Measurements from ENCODE around the gene ARL15.

ARL15 gene

DNA sequence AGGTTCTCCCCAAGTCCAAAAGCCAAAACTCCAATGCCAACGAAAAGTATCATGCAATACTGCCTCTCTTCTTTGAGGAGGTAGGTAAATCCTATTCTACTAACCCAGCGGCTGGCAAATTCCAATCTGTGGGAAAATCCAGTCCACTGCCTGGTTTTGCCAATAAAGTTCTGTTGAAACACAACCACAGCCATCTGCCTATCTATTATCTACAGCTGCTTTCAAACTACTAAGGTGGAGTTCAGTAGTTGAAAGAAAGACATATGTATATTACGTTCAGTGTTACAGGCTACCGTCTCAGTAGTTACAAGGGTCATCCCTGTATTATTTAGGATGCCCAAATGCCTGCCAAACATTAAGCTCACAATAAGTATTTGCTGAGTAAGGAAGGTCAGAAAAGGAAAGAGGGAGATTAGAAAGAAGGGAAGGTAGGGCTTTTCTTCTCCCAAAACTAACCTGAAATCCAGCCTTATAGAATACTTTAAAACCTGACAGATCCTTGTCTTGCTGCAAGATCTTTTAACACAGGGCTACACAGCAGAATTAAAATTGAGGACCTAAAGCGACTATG is 16.2 kb downstream of the ARL15 start:
- H2BK120ac ChIP-seq (ENCODE audit: low read depth, low read length), result no peak overlapping the region
- no peak overlapping the region for H4K91ac ChIP-seq (ENCODE audit: low read depth, low read length, poor library complexity)
- no peak overlapping the region for H3K18ac ChIP-seq (ENCODE audit: low read length)
- H3K14ac ChIP-seq (ENCODE audit: low read length), result no peak overlapping the region
- H2AK5ac ChIP-seq (ENCODE audit: low read depth, low read length), result no peak overlapping the region
- no peak overlapping the region for H2BK12ac ChIP-seq (ENCODE audit: low read length)
- no peak overlapping the region for H3K4me3 ChIP-seq (ENCODE audit: low read length in 2 of 2)
- H3K36me3 ChIP-seq (replicated peaks in 1 of 2; ENCODE audit: control insufficient read depth in 2 of 2, insufficient read depth in 2 of 2, low read length in 2 of 2), result no peaks in the 10 kb centered on the region
- H4K8ac ChIP-seq (ENCODE audit: low read depth, low read length), result no peak overlapping the region
- no peak overlapping the region for H2AFZ ChIP-seq (ENCODE audit: low read length)
- no peak overlapping the region for H3K4ac ChIP-seq (ENCODE audit: low read length)
- WGBS, 2 donors (ENCODE audit: extremely low coverage in 2 of 2, insufficient read length in 2 of 2, insufficient replicate concordance in 1 of 2), result no CpG with 5 or more reads among the region's 5 CpGs
- no peaks in the 10 kb centered on the region for H3K9me3 ChIP-seq (replicated peaks in 1 of 2; ENCODE audit: control insufficient read depth in 2 of 2, insufficient read depth in 1 of 2, low read depth in 1 of 2, low read length in 2 of 2)
- no peak overlapping the region for H2BK5ac ChIP-seq (ENCODE audit: low read length)
- no peaks in the 10 kb centered on the region for H3K79me1 ChIP-seq (ENCODE audit: low read depth, low read length)
- no peak overlapping the region for H3K9ac ChIP-seq (ENCODE audit: low read depth, low read length, poor library complexity)
- no peak for DNase-seq (ENCODE audit: low spot score)
- H2BK15ac ChIP-seq (ENCODE audit: low read length), result no peak overlapping the region
- H3K4me2 ChIP-seq (ENCODE audit: insufficient read depth, low read length, poor library complexity, severe bottlenecking), result no peak overlapping the region
- no peaks in the 10 kb centered on the region for H3K27me3 ChIP-seq (ENCODE audit: control insufficient read depth in 3 of 3, insufficient read depth in 3 of 3, low read depth in 1 of 3, low read length in 3 of 3)
- peaks cover 5 to 6% of the 10 kb centered on the region in 2 donors for H3K4me1 ChIP-seq (ENCODE audit: control insufficient read depth in 2 of 2, insufficient read depth in 1 of 2, low read depth in 1 of 2, low read length in 2 of 2)
- no peak overlapping the region for H3K27ac ChIP-seq (replicated peaks; ENCODE audit: low read length)
- no peak overlapping the region for H3K23ac ChIP-seq (ENCODE audit: low read depth, low read length, poor library complexity)

DNA sequence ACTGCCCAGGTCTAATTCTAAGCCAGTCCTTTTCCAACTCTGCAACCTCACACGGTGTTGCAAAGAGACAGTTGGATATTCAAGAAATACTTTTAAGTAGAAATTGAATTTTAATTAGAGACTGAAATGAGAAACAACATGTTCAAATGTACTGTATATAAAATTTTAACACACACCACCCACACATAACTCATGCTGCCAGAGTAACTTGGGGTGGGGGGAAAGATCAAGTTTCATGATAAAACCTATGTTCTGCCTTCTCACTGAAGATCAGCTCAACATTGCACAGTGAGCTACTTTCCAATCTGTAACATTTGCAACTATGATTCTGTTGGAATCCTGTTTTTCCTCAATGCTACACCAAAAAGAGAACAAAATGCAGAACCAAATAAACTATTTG is 17.5 kb downstream of the ARL15 start:
- Histone ChIP-seq H3K36me3 (replicated peaks in 1 of 2; ENCODE audit: control insufficient read depth in 2 of 2, insufficient read depth in 2 of 2, low read length in 2 of 2) (no peaks in the 10 kb centered on the region), H3K27ac (replicated peaks; ENCODE audit: low read length) (no peak overlapping the region), H2AFZ (ENCODE audit: low read length) (no peak overlapping the region), H3K27me3 (ENCODE audit: control insufficient read depth in 3 of 3, insufficient read depth in 3 of 3, low read depth in 1 of 3, low read length in 3 of 3) (no peaks in the 10 kb centered on the region), H3K9me3 (replicated peaks in 1 of 2; ENCODE audit: control insufficient read depth in 2 of 2, insufficient read depth in 1 of 2, low read depth in 1 of 2, low read length in 2 of 2) (no peaks in the 10 kb centered on the region), H3K18ac (ENCODE audit: low read length) (no peak overlapping the region), H2BK5ac (ENCODE audit: low read length) (no peak overlapping the region), H4K8ac (ENCODE audit: low read depth, low read length) (no peak overlapping the region), H3K4me1 (ENCODE audit: control insufficient read depth in 2 of 2, insufficient read depth in 1 of 2, low read depth in 1 of 2, low read length in 2 of 2) (peaks cover 5 to 6% of the 10 kb centered on the region in 2 donors), H3K79me1 (ENCODE audit: low read depth, low read length) (no peaks in the 10 kb centered on the region), H3K4me2 (ENCODE audit: insufficient read depth, low read length, poor library complexity, severe bottlenecking) (no peak overlapping the region), H3K4ac (ENCODE audit: low read length) (no peak overlapping the region), H2BK120ac (ENCODE audit: low read depth, low read length) (no peak overlapping the region), H2AK5ac (ENCODE audit: low read depth, low read length) (no peak overlapping the region), H2BK12ac (ENCODE audit: low read length) (no peak overlapping the region), H2BK15ac (ENCODE audit: low read length) (no peak overlapping the region), H3K4me3 (ENCODE audit: low read length in 2 of 2) (no peak overlapping the region), H4K91ac (ENCODE audit: low read depth, low read length, poor library complexity) (no peak overlapping the region), H3K14ac (ENCODE audit: low read length) (no peak overlapping the region), H3K23ac (ENCODE audit: low read depth, low read length, poor library complexity) (no peak overlapping the region), H3K9ac (ENCODE audit: low read depth, low read length, poor library complexity) (no peak overlapping the region)
- no CpG with 5 or more reads among the region's 1 CpG for WGBS, 2 donors (ENCODE audit: extremely low coverage in 2 of 2, insufficient read length in 2 of 2, insufficient replicate concordance in 1 of 2)
- DNase-seq (ENCODE audit: low spot score), result no peak

DNA sequence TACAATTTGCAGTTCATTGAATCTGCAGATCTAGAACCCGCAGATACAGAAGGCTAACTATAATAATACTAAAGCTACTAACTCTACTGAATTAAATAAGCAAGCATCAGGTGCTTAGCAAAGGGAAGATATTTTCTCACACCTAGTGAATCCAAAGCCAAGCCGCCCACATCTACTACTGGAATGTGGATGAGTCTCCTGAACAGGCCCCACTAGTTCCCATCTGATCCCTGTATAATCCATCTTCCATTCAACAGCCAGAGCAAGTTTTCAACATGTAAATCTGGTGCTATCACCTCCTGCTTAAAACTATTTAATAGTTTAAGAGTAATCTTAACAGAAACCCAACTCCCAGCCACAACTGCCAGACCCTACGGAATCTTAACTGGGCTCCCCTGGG is 18.9 kb downstream of the ARL15 start:
- no peak overlapping the region for H3K9ac ChIP-seq (ENCODE audit: low read depth, low read length, poor library complexity)
- H3K79me1 ChIP-seq (ENCODE audit: low read depth, low read length), result no peaks in the 10 kb centered on the region
- no peak overlapping the region for H2BK120ac ChIP-seq (ENCODE audit: low read depth, low read length)
- no peak overlapping the region for H2AFZ ChIP-seq (ENCODE audit: low read length)
- no peaks in the 10 kb centered on the region for H3K27me3 ChIP-seq (ENCODE audit: control insufficient read depth in 3 of 3, insufficient read depth in 3 of 3, low read depth in 1 of 3, low read length in 3 of 3)
- H3K14ac ChIP-seq (ENCODE audit: low read length), result no peak overlapping the region
- H2AK5ac ChIP-seq (ENCODE audit: low read depth, low read length), result no peak overlapping the region
- H3K18ac ChIP-seq (ENCODE audit: low read length), result no peak overlapping the region
- H3K23ac ChIP-seq (ENCODE audit: low read depth, low read length, poor library complexity), result no peak overlapping the region
- no CpG with 5 or more reads among the region's 3 CpGs for WGBS, 2 donors (ENCODE audit: extremely low coverage in 2 of 2, insufficient read length in 2 of 2, insufficient replicate concordance in 1 of 2)
- H3K9me3 ChIP-seq (replicated peaks in 1 of 2; ENCODE audit: control insufficient read depth in 2 of 2, insufficient read depth in 1 of 2, low read depth in 1 of 2, low read length in 2 of 2), result peaks cover 0 to 3% of the 10 kb centered on the region in 2 donors
- no peak overlapping the region for H2BK15ac ChIP-seq (ENCODE audit: low read length)
- H3K4me1 ChIP-seq (ENCODE audit: control insufficient read depth in 2 of 2, insufficient read depth in 1 of 2, low read depth in 1 of 2, low read length in 2 of 2), result peaks cover 0 to 5% of the 10 kb centered on the region in 2 donors
- H2BK5ac ChIP-seq (ENCODE audit: low read length), result no peak overlapping the region
- H2BK12ac ChIP-seq (ENCODE audit: low read length), result no peak overlapping the region
- H3K27ac ChIP-seq (replicated peaks; ENCODE audit: low read length), result no peak overlapping the region
- DNase-seq (ENCODE audit: low spot score), result no peak
- no peak overlapping the region for H4K8ac ChIP-seq (ENCODE audit: low read depth, low read length)
- H4K91ac ChIP-seq (ENCODE audit: low read depth, low read length, poor library complexity), result no peak overlapping the region
- no peak overlapping the region for H3K4me3 ChIP-seq (ENCODE audit: low read length in 2 of 2)
- no peak overlapping the region for H3K4ac ChIP-seq (ENCODE audit: low read length)
- no peaks in the 10 kb centered on the region for H3K36me3 ChIP-seq (replicated peaks in 1 of 2; ENCODE audit: control insufficient read depth in 2 of 2, insufficient read depth in 2 of 2, low read length in 2 of 2)
- no peak overlapping the region for H3K4me2 ChIP-seq (ENCODE audit: insufficient read depth, low read length, poor library complexity, severe bottlenecking)

DNA sequence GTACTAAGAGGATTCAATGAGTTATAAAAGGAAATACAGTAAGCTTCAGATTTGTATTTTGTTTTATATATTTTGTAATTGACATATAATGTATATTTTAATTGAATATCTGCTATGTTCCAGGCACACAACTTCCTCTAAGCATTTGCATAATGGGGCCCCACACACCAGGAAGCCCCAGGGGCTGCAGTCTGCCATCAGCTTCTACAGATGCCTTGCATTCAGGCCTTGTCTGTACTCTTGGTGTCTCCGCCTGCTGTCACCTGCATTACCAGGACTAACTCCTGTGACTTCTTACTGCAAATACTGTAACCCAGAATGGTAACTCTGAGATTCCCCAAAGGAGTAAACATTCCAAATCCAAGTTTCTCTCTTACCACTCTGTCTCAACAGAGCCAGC is 20.6 kb downstream of the ARL15 start:
- no peak overlapping the region for H3K4me3 ChIP-seq (ENCODE audit: low read length in 2 of 2)
- no peak overlapping the region for H3K23ac ChIP-seq (ENCODE audit: low read depth, low read length, poor library complexity)
- H3K27ac ChIP-seq (replicated peaks; ENCODE audit: low read length), result no peak overlapping the region
- no peak overlapping the region for H2BK12ac ChIP-seq (ENCODE audit: low read length)
- H4K8ac ChIP-seq (ENCODE audit: low read depth, low read length), result no peak overlapping the region
- H3K4me2 ChIP-seq (ENCODE audit: insufficient read depth, low read length, poor library complexity, severe bottlenecking), result no peak overlapping the region
- H3K9ac ChIP-seq (ENCODE audit: low read depth, low read length, poor library complexity), result no peak overlapping the region
- H2AFZ ChIP-seq (ENCODE audit: low read length), result no peak overlapping the region
- no peaks in the 10 kb centered on the region for H3K36me3 ChIP-seq (replicated peaks in 1 of 2; ENCODE audit: control insufficient read depth in 2 of 2, insufficient read depth in 2 of 2, low read length in 2 of 2)
- no peak overlapping the region for H2BK120ac ChIP-seq (ENCODE audit: low read depth, low read length)
- H3K4ac ChIP-seq (ENCODE audit: low read length), result no peak overlapping the region
- H4K91ac ChIP-seq (ENCODE audit: low read depth, low read length, poor library complexity), result no peak overlapping the region
- DNase-seq (ENCODE audit: low spot score), result no peak
- H2BK15ac ChIP-seq (ENCODE audit: low read length), result no peak overlapping the region
- no peaks in the 10 kb centered on the region for H3K27me3 ChIP-seq (ENCODE audit: control insufficient read depth in 3 of 3, insufficient read depth in 3 of 3, low read depth in 1 of 3, low read length in 3 of 3)
- WGBS, 2 donors (ENCODE audit: extremely low coverage in 2 of 2, insufficient read length in 2 of 2, insufficient replicate concordance in 1 of 2), result no CpG with 5 or more reads among the region's 1 CpG
- no peak overlapping the region for H2BK5ac ChIP-seq (ENCODE audit: low read length)
- no peak overlapping the region for H2AK5ac ChIP-seq (ENCODE audit: low read depth, low read length)
- H3K14ac ChIP-seq (ENCODE audit: low read length), result no peak overlapping the region
- H3K79me1 ChIP-seq (ENCODE audit: low read depth, low read length), result no peaks in the 10 kb centered on the region
- peaks cover 0 to 3% of the 10 kb centered on the region in 2 donors for H3K9me3 ChIP-seq (replicated peaks in 1 of 2; ENCODE audit: control insufficient read depth in 2 of 2, insufficient read depth in 1 of 2, low read depth in 1 of 2, low read length in 2 of 2)
- H3K4me1 ChIP-seq (ENCODE audit: control insufficient read depth in 2 of 2, insufficient read depth in 1 of 2, low read depth in 1 of 2, low read length in 2 of 2), result peaks cover 0 to 2% of the 10 kb centered on the region in 2 donors
- H3K18ac ChIP-seq (ENCODE audit: low read length), result no peak overlapping the region

All from neuronal stem cell (in vitro differentiated cells).